ENCODE data around the gene C1QTNF5. TPM values are rescaled to one million over a fixed set of nuclear protein-coding genes. Genes with fewer than 3 reads are reported as not detected.

C1QTNF5 gene
- polyA plus RNA-seq, 1 donor, result 23.2 TPM

GRCh38 chr11:119359365-119360214 lies 18.9 kb upstream of the C1QTNF5 start:
- no peak for DNase-seq (ENCODE audit: low read depth)

GRCh38 chr11:119357074-119357473 lies 16.4 kb upstream of the C1QTNF5 start:
- DNase-seq (ENCODE audit: low read depth), result no peak

GRCh38 chr11:119356349-119357031 lies 15.8 kb upstream of the C1QTNF5 start:
- no peak for DNase-seq (ENCODE audit: low read depth)

- DNase-seq (ENCODE audit: low read depth), result no peak
Measured at GRCh38 chr11:119355091-119355843, 14.6 kb upstream of the C1QTNF5 start.

GRCh38 chr11:119352857-119353260 lies 12.2 kb upstream of the C1QTNF5 start:
- no peak for DNase-seq (ENCODE audit: low read depth)

GRCh38 chr11:119351232-119351631 lies 10.5 kb upstream of the C1QTNF5 start:
- no peak for DNase-seq (ENCODE audit: low read depth)

- DNase-seq (ENCODE audit: low read depth), result no peak
Measured at GRCh38 chr11:119350302-119350701, 9.6 kb upstream of the C1QTNF5 start.

GRCh38 chr11:119347940-119348605 lies 7.4 kb upstream of the C1QTNF5 start:
- no peak for DNase-seq (ENCODE audit: low read depth)

- no peak for DNase-seq (ENCODE audit: low read depth)
Measured at GRCh38 chr11:119347242-119347641, 6.6 kb upstream of the C1QTNF5 start.

- no peak for DNase-seq (ENCODE audit: low read depth)
Measured at GRCh38 chr11:119346605-119347004, 5.9 kb upstream of the C1QTNF5 start, which contains the start of gene MFRP. TSS of gene MFRP (minus strand) at chr11:119346705. CDS start at chr11:119346513, 192 bp downstream.

- no peak for DNase-seq (ENCODE audit: low read depth)
Measured at GRCh38 chr11:119345685-119346084, 5.0 kb upstream of the C1QTNF5 start.

GRCh38 chr11:119344291-119345010 lies 3.8 kb upstream of the C1QTNF5 start:
- no peak for DNase-seq (ENCODE audit: low read depth)

GRCh38 chr11:119343726-119344125 lies 3.0 kb upstream of the C1QTNF5 start:
- no peak for DNase-seq (ENCODE audit: low read depth)

GRCh38 chr11:119342362-119343130 lies 1.9 kb upstream of the C1QTNF5 start:
- no peak for DNase-seq (ENCODE audit: low read depth)

- DNase-seq (ENCODE audit: low read depth), result no peak
Measured at GRCh38 chr11:119342023-119342300, 1.3 kb upstream of the C1QTNF5 start.

GRCh38 chr11:119341222-119342022 lies 739 bp upstream of the C1QTNF5 start:
- DNase-seq (ENCODE audit: low read depth), result no peak

- no peak for DNase-seq (ENCODE audit: low read depth)
Measured at GRCh38 chr11:119339589-119340334, 921 bp downstream of the C1QTNF5 start.

GRCh38 chr11:119338965-119339588 lies 1.6 kb downstream of the C1QTNF5 start:
- no peak for DNase-seq (ENCODE audit: low read depth)
